SKM-1 treated with dmso at 0.1 percent for 144 hours (cell line): ENCODE measurements around the gene ZSWIM7.

Experiments
- DNase-seq: peaks from one replicate; lab custom pipeline; 2025; ENCODE audit not compliant: unreplicated experiment; lab: John Stamatoyannopoulos, UW

ZSWIM7 gene

GRCh38 chr17:15999141-15999973, at the start of gene ZSWIM7, which contains the start of gene TTC19:
Gene ZSWIM7, minus strand, starts transcription at chr17:15999704. Its CDS starts 110 bp downstream, at chr17:15999594.
Gene TTC19, plus strand, starts transcription at chr17:15999824. Its CDS starts 25 bp downstream, at chr17:15999849.
- peak; percentile 87 for DNase-seq

- DNase-seq, result no peak
Observed at GRCh38 chr17:16048811-16049449, 49.4 kb upstream of the ZSWIM7 start.

- DNase-seq, result no peak
Observed at GRCh38 chr17:16046966-16047365, 47.5 kb upstream of the ZSWIM7 start.

GRCh38 chr17:16044487-16044886, 45.0 kb upstream of the ZSWIM7 start:
- DNase-seq, result no peak

- no peak for DNase-seq
Observed at GRCh38 chr17:16040710-16041251, 41.3 kb upstream of the ZSWIM7 start.

GRCh38 chr17:16037636-16038035, 38.1 kb upstream of the ZSWIM7 start:
- DNase-seq, result no peak

- no peak for DNase-seq
Observed at GRCh38 chr17:16036261-16036660, 36.8 kb upstream of the ZSWIM7 start.

GRCh38 chr17:16033729-16034349, 34.3 kb upstream of the ZSWIM7 start:
- DNase-seq, result no peak

- DNase-seq, result no peak
Observed at GRCh38 chr17:16027708-16028584, 28.4 kb upstream of the ZSWIM7 start.

- no peak for DNase-seq
Observed at GRCh38 chr17:16026895-16027294, 27.4 kb upstream of the ZSWIM7 start.

GRCh38 chr17:16025202-16025601, 25.7 kb upstream of the ZSWIM7 start:
- DNase-seq, result no peak

GRCh38 chr17:16023881-16024280, 24.4 kb upstream of the ZSWIM7 start:
- no peak for DNase-seq

GRCh38 chr17:16019347-16019746, 19.8 kb upstream of the ZSWIM7 start:
- DNase-seq, result no peak

- DNase-seq, result no peak
Observed at GRCh38 chr17:16013943-16014407, 14.5 kb upstream of the ZSWIM7 start.

- DNase-seq, result no peak
Observed at GRCh38 chr17:16007439-16007838, 7.9 kb upstream of the ZSWIM7 start.

GRCh38 chr17:16005636-16006035, 6.1 kb upstream of the ZSWIM7 start:
- DNase-seq, result no peak

- DNase-seq, result no peak
Observed at GRCh38 chr17:16003841-16004240, 4.3 kb upstream of the ZSWIM7 start.

- DNase-seq, result no peak
Observed at GRCh38 chr17:16002708-16003260, 3.3 kb upstream of the ZSWIM7 start.

- DNase-seq, result no peak
Observed at GRCh38 chr17:16001226-16001897, 1.9 kb upstream of the ZSWIM7 start.
